ENCODE measurements around the gene PTPRD.

PTPRD gene

DNA sequence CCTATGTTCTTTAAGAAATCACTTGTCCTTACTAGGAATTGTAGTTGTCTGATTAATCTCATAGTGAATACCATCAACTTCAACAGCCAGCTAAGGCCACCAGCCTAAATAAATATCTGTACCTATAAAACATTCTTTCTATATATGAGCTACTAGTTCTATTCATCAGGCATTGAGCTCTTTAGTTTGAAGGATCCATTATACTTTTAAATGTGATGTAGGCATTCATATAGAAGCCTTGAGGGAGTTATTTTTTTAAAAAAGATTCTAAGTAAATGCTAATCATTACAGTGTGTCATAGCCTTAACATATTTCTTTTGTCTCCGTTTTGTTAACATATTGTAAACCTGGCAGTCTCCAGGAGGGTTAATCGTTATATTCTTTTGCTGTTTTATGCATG lies 838.3 kb downstream of the PTPRD start:
- H3K9me3 Mint-ChIP-seq: no peaks in the 10 kb centered on the region
- no peaks in the 10 kb centered on the region for H3K4me1 Mint-ChIP-seq (ENCODE audit: low read depth)
- H3K27ac Mint-ChIP-seq: no peak overlapping the region
- H3K36me3 Mint-ChIP-seq (ENCODE audit: low read depth): no peaks in the 10 kb centered on the region
- no peaks in the 10 kb centered on the region for H3K27me3 Mint-ChIP-seq
- no peak overlapping the region for H3K4me3 Mint-ChIP-seq

DNA sequence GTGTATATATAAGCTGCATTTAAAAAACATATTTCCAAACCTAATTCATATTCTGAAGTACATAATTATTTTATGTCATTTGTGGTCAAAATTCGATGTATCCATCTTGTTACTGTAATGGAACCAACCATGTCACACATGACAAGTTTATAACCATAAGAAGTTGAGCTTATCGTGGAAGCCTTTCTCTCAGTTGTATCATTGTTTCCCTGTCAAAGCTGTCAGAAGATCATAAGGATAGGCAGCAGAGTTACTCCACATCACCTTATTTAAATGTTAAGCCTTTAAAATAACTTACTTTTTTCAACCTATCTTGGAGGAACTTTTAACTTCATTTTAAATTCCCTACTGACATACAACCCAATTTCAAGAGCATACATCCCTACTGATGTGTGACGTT lies 841.5 kb downstream of the PTPRD start:
- H3K27me3 Mint-ChIP-seq: no peaks in the 10 kb centered on the region
- H3K4me1 Mint-ChIP-seq (ENCODE audit: low read depth): no peaks in the 10 kb centered on the region
- H3K4me3 Mint-ChIP-seq: no peak overlapping the region
- H3K36me3 Mint-ChIP-seq (ENCODE audit: low read depth): no peaks in the 10 kb centered on the region
- H3K9me3 Mint-ChIP-seq: no peaks in the 10 kb centered on the region
- no peak overlapping the region for H3K27ac Mint-ChIP-seq

DNA sequence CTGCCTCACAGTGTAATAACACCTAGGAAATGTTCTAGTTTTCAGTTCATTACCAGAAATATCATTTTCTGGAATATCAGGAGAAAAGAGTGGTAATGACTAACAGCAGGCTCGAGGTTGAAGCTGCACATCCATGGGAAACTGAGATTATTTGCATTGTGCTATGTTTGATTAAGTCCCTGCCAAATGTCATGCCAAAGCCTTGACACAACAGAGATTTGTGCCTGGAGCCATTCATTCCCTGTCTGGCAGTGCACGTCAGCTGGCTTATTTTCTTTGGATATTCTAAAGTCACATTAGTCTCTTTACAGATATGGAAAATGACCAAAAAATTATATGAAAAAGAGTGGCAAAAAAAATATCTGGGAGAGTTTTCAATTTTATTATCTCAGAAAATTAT lies 848.0 kb downstream of the PTPRD start:
- no peaks in the 10 kb centered on the region for H3K27me3 Mint-ChIP-seq

DNA sequence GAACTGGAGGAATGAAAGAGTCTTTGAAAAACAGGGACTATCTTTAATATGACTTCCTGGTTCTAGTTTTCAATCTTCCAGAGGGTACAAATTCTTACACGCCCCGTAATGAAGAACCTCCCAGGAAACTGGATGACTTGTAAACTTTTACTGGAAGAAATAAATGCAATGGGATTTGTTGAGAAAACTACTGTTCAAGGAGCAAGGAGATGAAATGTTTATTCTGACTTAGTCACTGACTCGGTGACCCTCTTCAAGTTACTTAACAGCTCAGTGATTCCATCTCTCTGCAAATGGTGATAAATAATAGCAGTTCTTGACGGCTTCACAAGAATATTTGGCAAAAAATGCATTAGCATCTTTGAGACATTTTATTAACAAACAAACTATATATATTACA lies 858.6 kb downstream of the PTPRD start:
- no peak overlapping the region for H3K4me3 Mint-ChIP-seq
- H3K27ac Mint-ChIP-seq: no peak overlapping the region
- no peaks in the 10 kb centered on the region for H3K27me3 Mint-ChIP-seq
- H3K9me3 Mint-ChIP-seq: no peaks in the 10 kb centered on the region
- no peaks in the 10 kb centered on the region for H3K36me3 Mint-ChIP-seq (ENCODE audit: low read depth)
- no peaks in the 10 kb centered on the region for H3K4me1 Mint-ChIP-seq (ENCODE audit: low read depth)

More for the DNA sequence above, 848.0 kb downstream of the PTPRD start:
- Mint-ChIP-seq H3K9me3 (peaks cover 2% of the 10 kb centered on the region), H3K4me1 (ENCODE audit: low read depth) (no peaks in the 10 kb centered on the region), H3K4me3 (no peak overlapping the region), H3K36me3 (ENCODE audit: low read depth) (no peaks in the 10 kb centered on the region), H3K27ac (no peak overlapping the region)

DNA sequence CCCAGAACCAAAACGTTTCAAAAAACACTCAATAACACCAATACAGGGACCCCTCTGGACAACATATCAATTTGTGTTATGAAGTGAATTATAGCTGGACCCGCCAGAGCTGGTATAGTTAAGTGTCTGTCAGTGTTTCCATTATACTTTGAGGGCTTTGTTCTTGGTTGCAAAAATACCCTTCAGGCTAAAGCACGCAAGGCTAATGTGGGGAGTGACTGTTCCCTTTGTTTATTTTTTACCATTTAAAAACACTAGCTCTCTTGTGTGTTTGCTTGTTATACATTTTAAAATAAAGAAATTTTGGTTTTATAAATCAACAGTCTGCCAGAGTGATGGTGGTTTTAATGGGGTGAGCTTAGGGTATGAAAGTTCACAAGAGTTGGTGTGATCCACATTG lies 859.5 kb downstream of the PTPRD start:
- no peak overlapping the region for H3K27ac Mint-ChIP-seq
- no peaks in the 10 kb centered on the region for H3K4me1 Mint-ChIP-seq (ENCODE audit: low read depth)
- H3K4me3 Mint-ChIP-seq: no peak overlapping the region
- H3K9me3 Mint-ChIP-seq: no peaks in the 10 kb centered on the region
- no peaks in the 10 kb centered on the region for H3K27me3 Mint-ChIP-seq
- no peaks in the 10 kb centered on the region for H3K36me3 Mint-ChIP-seq (ENCODE audit: low read depth)

DNA sequence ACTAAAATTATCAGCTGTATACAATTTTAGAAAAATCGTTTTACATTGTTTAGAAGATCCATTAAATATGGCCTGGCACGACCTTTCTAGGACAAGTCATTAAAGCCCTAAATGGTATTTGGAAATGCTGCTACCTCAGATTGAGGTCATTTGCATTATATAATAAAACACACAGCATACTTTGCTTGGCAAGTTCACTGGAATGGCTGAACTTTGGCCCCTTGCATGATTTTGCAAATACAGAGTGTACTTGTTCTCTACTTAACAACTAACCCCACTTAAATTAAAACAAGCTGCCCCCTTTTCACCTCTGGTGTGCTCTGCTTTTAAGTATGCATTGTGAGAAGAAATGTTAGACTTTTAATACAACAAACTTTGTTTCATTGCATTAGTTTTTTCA lies 860.1 kb downstream of the PTPRD start:
- Mint-ChIP-seq H3K27me3 (no peaks in the 10 kb centered on the region), H3K36me3 (ENCODE audit: low read depth) (no peaks in the 10 kb centered on the region), H3K27ac (no peak overlapping the region), H3K4me1 (ENCODE audit: low read depth) (no peaks in the 10 kb centered on the region), H3K4me3 (no peak overlapping the region), H3K9me3 (no peaks in the 10 kb centered on the region)

DNA sequence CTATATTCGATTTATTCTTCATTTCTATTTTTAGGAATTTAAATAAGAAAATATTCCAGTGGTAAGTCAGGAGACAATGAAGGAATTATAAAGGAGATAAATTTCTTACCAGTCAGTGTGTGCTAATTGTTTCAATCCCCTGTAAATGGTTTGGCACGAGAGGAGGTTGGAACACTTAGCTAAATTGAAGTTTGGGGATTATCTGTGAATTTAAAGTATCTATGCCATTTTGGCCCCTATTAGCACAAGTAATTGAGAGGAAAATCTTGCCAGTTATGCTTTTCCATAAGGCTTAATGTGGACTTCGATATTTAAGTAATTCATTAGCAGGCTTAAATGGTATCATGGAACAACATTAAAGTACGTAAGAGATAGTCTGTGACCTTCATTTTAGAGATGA lies 860.8 kb downstream of the PTPRD start:
- H3K9me3 Mint-ChIP-seq: no peaks in the 10 kb centered on the region

DNA sequence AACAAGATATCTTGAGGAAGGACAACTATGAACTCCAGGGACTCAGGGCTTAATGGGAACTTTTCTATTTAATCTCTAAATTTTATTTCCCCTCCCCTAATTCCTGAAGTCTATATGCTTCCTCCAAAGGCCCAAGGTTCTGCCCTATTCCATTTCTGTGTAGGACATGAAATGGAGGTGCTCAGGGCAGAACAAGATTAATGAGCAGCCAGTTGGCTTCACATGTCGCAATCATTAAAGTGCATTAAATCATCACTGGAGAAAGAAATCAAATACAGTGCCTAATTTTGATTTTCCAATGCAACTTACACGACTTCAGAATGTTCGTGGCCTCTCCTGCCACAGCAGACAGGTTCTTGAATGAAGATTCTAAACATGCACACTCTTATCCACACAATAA lies 862.1 kb downstream of the PTPRD start:
- H3K27me3 Mint-ChIP-seq: no peaks in the 10 kb centered on the region
- H3K4me3 Mint-ChIP-seq: no peak overlapping the region
- no peaks in the 10 kb centered on the region for H3K36me3 Mint-ChIP-seq (ENCODE audit: low read depth)
- no peaks in the 10 kb centered on the region for H3K4me1 Mint-ChIP-seq (ENCODE audit: low read depth)
- H3K27ac Mint-ChIP-seq: no peak overlapping the region
- H3K9me3 Mint-ChIP-seq: no peaks in the 10 kb centered on the region

More for the DNA sequence above, 860.8 kb downstream of the PTPRD start:
- Mint-ChIP-seq H3K4me1 (ENCODE audit: low read depth) (no peaks in the 10 kb centered on the region), H3K4me3 (no peak overlapping the region), H3K27me3 (no peaks in the 10 kb centered on the region), H3K36me3 (ENCODE audit: low read depth) (no peaks in the 10 kb centered on the region), H3K27ac (no peak overlapping the region)

DNA sequence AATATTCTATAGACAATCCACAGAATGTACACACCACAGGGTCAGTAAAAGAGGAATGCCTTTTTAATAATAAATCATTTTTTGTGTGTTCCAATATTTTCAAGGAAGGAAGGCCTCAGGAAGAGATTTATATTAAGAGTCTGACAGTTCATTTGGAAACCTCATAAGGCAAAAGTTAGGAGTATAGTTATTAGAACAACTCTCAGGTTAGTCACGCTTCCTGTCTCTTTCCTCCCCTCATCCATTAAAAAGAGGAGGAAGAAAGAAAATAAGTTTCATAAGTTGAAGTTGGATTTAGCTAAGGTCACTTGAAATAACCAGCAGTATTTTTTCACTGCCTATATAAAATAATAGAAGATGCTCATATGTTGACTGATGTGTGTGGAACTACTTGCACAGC lies 863.2 kb downstream of the PTPRD start:
- no peak overlapping the region for H3K4me3 Mint-ChIP-seq
- no peaks in the 10 kb centered on the region for H3K9me3 Mint-ChIP-seq
- no peaks in the 10 kb centered on the region for H3K36me3 Mint-ChIP-seq (ENCODE audit: low read depth)
- no peaks in the 10 kb centered on the region for H3K27me3 Mint-ChIP-seq
- no peaks in the 10 kb centered on the region for H3K4me1 Mint-ChIP-seq (ENCODE audit: low read depth)
- no peak overlapping the region for H3K27ac Mint-ChIP-seq

DNA sequence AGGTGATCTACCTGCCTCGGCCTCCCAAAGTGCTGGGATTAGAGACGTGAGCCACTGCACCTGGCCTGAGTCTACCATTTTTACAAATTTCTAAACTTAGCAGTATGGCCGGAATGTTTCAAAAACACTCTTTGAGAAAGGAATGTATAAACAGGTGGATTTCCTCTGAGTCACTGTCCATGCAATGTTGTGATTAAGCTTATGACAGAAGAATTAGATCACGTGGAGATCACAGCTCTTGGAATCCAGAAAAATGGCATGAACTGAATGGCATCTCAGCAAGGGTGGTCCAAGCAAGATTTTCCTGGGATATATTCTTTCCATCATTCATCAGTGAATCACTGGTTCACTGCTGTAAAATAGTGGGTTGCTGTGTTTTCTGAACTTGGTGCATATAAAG lies 865.0 kb downstream of the PTPRD start:
- no peaks in the 10 kb centered on the region for H3K4me1 Mint-ChIP-seq (ENCODE audit: low read depth)
- H3K9me3 Mint-ChIP-seq: no peaks in the 10 kb centered on the region
- H3K27ac Mint-ChIP-seq: no peak overlapping the region
- no peaks in the 10 kb centered on the region for H3K36me3 Mint-ChIP-seq (ENCODE audit: low read depth)
- H3K27me3 Mint-ChIP-seq: no peaks in the 10 kb centered on the region
- H3K4me3 Mint-ChIP-seq: no peak overlapping the region

DNA sequence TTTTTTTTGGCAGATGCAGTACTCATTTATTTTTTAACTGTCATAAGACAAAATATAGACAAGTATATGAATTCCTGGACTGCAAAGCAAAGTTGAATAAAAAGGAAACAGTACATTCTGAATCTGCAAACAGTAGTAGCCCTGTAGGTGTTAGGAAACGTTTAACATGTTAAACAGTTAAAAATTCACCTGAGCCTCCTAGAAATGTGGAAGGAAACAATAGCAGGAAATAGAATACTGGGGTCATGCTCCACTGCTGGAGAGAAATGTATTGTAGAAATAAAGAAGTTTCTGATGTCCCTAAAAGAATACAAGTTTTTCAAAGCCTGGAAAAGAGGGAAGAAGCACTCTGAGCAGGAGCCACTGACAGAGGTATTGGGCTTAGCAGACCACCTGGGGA lies 866.0 kb downstream of the PTPRD start:
- Mint-ChIP-seq H3K36me3 (ENCODE audit: low read depth) (no peaks in the 10 kb centered on the region), H3K9me3 (no peaks in the 10 kb centered on the region), H3K27ac (no peak overlapping the region), H3K4me1 (ENCODE audit: low read depth) (no peaks in the 10 kb centered on the region), H3K27me3 (no peaks in the 10 kb centered on the region), H3K4me3 (no peak overlapping the region)

DNA sequence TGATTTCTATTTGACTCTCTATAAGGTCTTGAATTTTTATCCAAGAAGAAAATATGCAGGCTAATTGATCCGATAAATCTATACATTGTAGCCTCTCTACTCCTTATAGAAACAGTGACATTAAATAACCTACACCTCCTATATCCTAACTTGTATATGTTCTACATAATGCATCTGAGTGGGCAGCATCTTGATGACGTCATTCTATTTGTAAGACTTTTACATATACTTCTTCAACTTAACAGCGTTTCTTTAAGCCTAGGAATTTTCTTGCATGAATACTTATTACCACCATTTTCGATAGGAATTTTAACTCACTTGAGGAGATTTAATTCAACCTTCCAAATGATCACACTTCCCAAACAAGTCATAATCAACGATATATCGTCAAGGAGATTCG lies 869.0 kb downstream of the PTPRD start:
- Mint-ChIP-seq H3K4me3 (no peak overlapping the region), H3K9me3 (no peaks in the 10 kb centered on the region), H3K4me1 (ENCODE audit: low read depth) (no peaks in the 10 kb centered on the region), H3K27ac (no peak overlapping the region), H3K27me3 (no peaks in the 10 kb centered on the region), H3K36me3 (ENCODE audit: low read depth) (no peaks in the 10 kb centered on the region)

DNA sequence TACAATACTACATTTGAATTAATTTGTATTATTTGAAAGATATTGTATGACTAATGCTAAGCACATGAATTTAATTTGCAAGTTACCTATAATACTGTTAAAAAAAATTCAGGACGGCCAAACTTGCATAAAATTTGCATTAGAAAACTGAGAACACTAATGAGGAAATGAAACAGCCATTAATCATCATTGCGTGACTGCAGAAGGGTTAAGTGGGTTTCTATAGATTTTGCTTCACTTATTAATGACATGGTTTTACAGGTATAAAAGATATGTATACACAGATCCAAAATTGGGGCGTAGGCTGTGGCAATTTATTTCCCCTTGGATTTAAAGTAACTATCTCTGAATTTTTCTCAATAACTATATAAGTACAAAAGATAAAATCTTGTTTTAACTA lies 882.6 kb downstream of the PTPRD start:
- Mint-ChIP-seq H3K4me1 (ENCODE audit: low read depth) (no peaks in the 10 kb centered on the region), H3K36me3 (ENCODE audit: low read depth) (no peaks in the 10 kb centered on the region), H3K9me3 (peaks cover 4% of the 10 kb centered on the region), H3K27me3 (no peaks in the 10 kb centered on the region), H3K4me3 (no peak overlapping the region), H3K27ac (no peak overlapping the region)

DNA sequence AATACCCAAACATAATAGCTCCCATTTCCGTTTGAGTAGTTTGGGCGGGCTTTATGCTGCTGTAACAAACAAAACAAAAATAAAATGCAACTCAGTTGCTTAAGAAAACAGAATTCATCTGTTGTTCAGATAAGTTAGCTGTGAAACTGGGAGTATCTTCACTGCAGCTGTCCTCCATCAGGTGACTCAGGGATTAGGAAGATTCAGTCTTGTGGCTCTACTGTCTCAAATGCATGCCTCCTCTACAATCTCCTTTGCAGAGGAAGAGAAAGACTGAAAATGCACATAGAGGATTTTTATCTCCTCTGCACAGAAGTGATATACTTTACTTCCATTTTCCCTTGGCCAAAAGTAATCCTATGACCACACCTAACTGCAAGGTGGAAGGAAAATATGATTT lies 883.7 kb downstream of the PTPRD start:
- no peak overlapping the region for H3K27ac Mint-ChIP-seq
- H3K27me3 Mint-ChIP-seq: no peaks in the 10 kb centered on the region
- no peaks in the 10 kb centered on the region for H3K4me1 Mint-ChIP-seq (ENCODE audit: low read depth)
- H3K36me3 Mint-ChIP-seq (ENCODE audit: low read depth): no peaks in the 10 kb centered on the region
- H3K9me3 Mint-ChIP-seq: peaks cover 4% of the 10 kb centered on the region
- no peak overlapping the region for H3K4me3 Mint-ChIP-seq

DNA sequence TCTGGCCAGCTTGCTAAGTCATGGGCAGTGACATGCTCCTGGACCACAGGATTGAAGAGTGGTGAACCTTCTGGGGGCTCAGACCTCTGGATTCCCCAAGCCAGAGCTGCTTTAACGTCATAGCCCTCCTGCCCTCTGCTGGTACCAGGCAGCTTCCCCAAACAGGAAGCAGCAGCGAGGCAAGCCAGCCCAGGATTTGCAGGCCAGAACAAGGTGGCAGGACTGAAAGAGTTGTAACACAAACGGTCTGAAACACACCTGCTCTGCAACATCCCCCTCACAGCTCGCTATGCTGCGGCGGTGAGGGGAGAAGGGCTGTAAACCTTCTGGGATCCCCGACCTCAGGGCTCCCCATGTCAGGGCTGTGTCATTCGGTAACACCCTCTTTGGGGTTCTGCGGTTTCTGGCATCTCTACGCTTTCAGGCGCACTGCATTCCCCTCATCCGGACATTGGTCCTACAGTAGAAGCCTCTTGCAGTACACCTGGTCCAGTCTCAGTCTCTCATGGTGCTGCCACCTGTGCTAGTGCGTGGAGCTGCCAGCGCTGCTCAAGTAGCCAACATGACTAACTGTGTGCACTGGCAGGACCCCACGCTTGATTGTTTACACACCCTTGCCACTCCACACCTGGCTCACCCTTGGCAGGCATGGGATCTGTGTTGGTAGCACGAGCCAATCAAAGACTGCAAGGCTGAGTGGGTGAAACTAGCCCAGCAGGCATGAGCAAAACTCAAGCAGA lies 893.3 kb downstream of the PTPRD start:
- no peak overlapping the region for H3K4me3 Mint-ChIP-seq
- no peaks in the 10 kb centered on the region for H3K36me3 Mint-ChIP-seq (ENCODE audit: low read depth)

DNA sequence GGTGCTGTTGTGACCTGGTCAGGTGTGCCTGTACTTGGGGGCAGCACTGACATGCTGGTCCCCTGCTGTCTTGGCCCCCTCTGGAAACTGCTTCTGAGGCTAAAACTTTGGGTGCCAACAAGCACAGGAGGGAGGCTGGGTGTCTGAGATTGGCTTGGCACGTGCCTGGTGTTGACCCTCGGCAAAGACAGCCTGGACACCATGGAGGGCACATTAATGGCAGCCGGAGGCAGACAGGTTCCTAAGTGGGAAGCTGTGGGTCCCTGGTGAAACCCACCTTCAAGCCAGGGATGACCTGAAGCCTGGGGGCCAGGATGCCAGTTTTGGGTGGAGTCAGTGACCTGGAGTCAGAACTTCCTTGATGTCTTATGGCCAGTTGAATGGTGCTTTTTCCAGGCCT lies 894.1 kb downstream of the PTPRD start:
- H3K9me3 Mint-ChIP-seq: peaks cover 4% of the 10 kb centered on the region
- no peaks in the 10 kb centered on the region for H3K4me1 Mint-ChIP-seq (ENCODE audit: low read depth)
- no peak overlapping the region for H3K27ac Mint-ChIP-seq
- H3K27me3 Mint-ChIP-seq: no peaks in the 10 kb centered on the region
- H3K36me3 Mint-ChIP-seq (ENCODE audit: low read depth): no peaks in the 10 kb centered on the region
- no peak overlapping the region for H3K4me3 Mint-ChIP-seq

More for the DNA sequence above, 893.3 kb downstream of the PTPRD start:
- Mint-ChIP-seq H3K4me1 (ENCODE audit: low read depth) (no peaks in the 10 kb centered on the region), H3K27ac (no peak overlapping the region), H3K27me3 (no peaks in the 10 kb centered on the region), H3K9me3 (peaks cover 4% of the 10 kb centered on the region)
